ENCODE results near the gene LLGL2. TPM values are rescaled to one million over a fixed set of nuclear protein-coding genes. Genes with fewer than 3 reads are reported as not detected.

The LLGL2 gene
- total RNA-seq, 1 donor from 2014 or later: 111 TPM

DNA sequence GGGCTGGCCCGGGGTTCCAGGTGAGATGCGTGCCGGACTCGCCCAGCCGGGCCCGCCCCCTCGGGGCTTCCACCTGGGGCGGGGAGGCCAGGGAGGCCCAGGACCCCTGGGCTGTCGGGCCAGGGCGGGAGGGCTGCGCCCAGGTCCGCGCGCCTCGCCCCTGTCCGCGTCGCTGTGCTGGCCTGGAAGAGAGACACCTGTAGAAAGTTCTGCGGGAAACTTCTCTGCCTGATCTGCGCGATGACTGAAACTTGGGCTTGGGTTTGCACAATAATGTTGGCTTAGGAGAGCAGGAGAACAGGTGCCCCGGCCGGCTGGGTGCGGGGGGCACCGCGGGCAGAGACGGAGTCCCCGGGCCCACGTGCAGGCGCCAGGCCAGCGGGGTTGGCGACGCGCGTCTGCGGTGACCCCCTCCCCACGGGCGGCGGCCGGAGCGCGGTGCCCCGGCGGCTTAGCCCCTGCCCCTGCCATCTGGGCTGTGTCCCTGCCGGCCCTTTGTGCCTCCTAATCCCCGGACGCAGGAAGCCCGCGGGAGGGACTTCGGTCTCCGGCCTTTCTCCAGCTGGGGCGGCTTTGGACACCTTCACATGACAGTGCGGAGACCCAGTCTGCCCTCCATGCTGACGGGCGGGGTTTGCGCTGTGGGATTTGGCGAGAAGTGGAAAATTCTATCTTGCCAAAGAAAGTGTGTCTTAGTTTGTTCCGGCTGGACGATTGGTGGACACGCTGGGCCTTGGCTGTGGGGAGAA, 483 bp downstream of the LLGL2 start:
- no peak for TF ChIP-seq CTCF (IDR thresholded peaks at IDR 0.05)
- Histone ChIP-seq H3K9me3 (no peaks in the 10 kb centered on the region), H3K27ac (peak overlapping the region; percentile 84), H3K4me1 (peaks cover 25% of the 10 kb centered on the region), H3K4me3 (peak overlapping the region; percentile 76), H3K27me3 (ENCODE audit: low read depth) (no peaks in the 10 kb centered on the region), H3K36me3 (peaks cover 17% of the 10 kb centered on the region)
- ATAC-seq (peak; percentile 46 to 51), DNase-seq (no peak)
- intact Hi-C loops (cut with DNase I): no loop called here

DNA sequence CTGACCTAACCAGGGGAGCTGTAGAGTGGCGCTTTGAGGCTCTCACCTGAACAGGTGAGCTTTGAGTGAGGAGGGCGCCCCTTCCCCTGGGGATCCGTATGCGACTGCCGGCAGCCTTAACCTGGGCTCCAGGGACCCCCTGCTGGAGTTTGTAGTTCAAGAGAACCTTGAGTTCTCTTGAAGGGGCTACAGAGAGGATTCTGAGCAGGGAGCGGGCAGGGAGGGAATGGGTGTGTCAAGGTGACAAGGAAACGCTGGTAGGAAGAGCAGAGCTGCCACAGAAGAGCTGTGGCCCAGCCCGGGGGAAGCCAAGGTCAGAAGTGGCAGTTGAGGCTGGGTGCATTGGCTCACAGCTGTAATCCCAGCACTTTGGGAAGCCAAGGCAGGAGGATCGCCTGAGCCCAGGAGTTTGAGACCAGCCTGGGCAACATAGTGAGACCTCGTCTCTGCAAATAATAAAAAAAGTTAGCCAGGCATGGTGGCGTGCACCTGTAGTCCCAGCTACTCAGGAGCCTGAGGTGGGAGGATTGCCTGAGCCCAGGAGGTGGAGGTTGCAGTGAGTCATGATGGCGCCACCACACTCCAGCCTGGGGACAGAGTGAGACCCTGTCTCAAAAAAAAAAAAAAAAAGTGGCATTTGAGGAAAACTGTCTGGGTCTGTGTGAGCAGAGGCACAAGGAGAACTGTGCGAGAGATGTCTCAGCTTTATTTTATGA, 1.2 kb downstream of the LLGL2 start:
- Histone ChIP-seq H3K4me3 (peak overlapping the region; percentile 76), H3K9me3 (no peaks in the 10 kb centered on the region), H3K27me3 (ENCODE audit: low read depth) (no peaks in the 10 kb centered on the region), H3K36me3 (peaks cover 10% of the 10 kb centered on the region), H3K4me1 (peaks cover 32% of the 10 kb centered on the region), H3K27ac (peak overlapping the region; percentile 84)
- ATAC-seq: peak; percentile 0 to 7
- DNase-seq: no peak
- TF ChIP-seq CTCF (IDR thresholded peaks at IDR 0.05): no peak
- intact Hi-C loops (cut with DNase I): no loop called here

DNA sequence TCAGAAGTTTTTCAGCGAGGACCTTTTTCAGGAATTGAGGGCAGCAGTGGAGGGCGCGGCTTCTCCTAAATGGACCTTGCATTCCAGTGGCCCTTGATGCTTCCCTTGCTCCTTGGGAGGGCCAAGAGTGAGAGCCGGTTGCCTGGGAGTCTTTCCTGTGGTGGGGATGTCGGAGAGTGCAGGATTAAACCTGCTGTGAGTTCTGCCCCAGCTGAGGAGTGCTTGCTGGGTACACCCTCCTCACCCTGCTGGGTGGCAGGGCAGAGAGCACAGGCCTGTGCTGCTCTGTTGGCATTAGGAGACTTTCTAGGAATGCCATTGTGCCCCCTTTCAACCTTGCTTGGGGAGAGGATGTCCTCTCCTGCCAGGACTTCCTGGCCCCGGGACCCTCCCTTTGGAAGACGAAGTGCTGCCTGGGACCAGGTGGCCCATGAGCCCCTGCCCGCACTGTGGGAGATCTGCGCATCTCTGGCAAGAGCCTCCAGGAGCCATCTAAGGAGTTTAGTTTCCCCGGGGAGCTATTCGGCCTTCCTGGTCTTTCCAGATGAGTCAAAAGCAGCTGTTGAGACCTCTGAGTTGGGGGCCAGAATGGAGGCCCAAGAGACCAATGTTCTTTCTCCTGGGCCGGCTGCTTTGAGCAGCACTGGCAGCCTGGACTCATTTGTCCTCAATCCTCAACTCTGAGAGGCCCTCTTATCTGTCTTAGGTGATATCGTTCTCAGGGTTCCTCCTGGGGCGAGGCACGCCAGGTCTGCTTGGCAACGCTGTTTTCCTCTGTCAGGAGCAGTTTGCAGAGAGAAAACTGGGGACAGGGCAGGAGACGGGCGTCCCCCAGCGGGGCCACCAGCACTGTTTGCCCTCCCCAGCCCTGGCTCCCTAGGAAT, 5.6 kb downstream of the LLGL2 start:
- peak; percentile 29 to 42 for ATAC-seq
- Histone ChIP-seq H3K4me3 (no peak overlapping the region), H3K9me3 (no peaks in the 10 kb centered on the region), H3K27ac (peak overlapping the region; percentile 77), H3K4me1 (peaks cover 35% of the 10 kb centered on the region), H3K27me3 (ENCODE audit: low read depth) (no peaks in the 10 kb centered on the region), H3K36me3 (peaks cover 8% of the 10 kb centered on the region)
- no peak for DNase-seq
- TF ChIP-seq CTCF (IDR thresholded peaks at IDR 0.05): no peak
- intact Hi-C loops (cut with DNase I): no loop called here

- H3K36me3 ChIP-seq: peaks cover 8% of the 10 kb centered on the region
- intact Hi-C loops (cut with DNase I): no loop called here
- no peak for TF ChIP-seq CTCF (IDR thresholded peaks at IDR 0.05)
- peak overlapping the region; percentile 77 for H3K27ac ChIP-seq
- DNase-seq (peak; percentile 69), ATAC-seq (peak; percentile 86 to 87)
- no peak overlapping the region for H3K4me3 ChIP-seq
- no peaks in the 10 kb centered on the region for H3K27me3 ChIP-seq (ENCODE audit: low read depth)
- peaks cover 29% of the 10 kb centered on the region for H3K4me1 ChIP-seq
- H3K9me3 ChIP-seq: no peaks in the 10 kb centered on the region
Observed at GRCh38 chr17:75531721-75532072, 6.2 kb downstream of the LLGL2 start.

GRCh38 chr17:75535119-75535537, 9.6 kb downstream of the LLGL2 start:
- DNase-seq: no peak
- no peak for TF ChIP-seq CTCF (IDR thresholded peaks at IDR 0.05)
- peaks cover 26% of the 10 kb centered on the region for H3K4me1 ChIP-seq

More at GRCh38 chr17:75535119-75535537, 9.6 kb downstream of the LLGL2 start:
- Histone ChIP-seq H3K4me3 (no peak overlapping the region), H3K27me3 (ENCODE audit: low read depth) (no peaks in the 10 kb centered on the region), H3K36me3 (peaks cover 8% of the 10 kb centered on the region), H3K27ac (peak overlapping the region; percentile 71), H3K9me3 (no peaks in the 10 kb centered on the region)
- peak; percentile 0 to 44 for ATAC-seq
- intact Hi-C loops (cut with DNase I): no loop called here

All from lower lobe of right lung (tissue), 2 donors.